Measurements from ENCODE around the gene NALCN.

GRCh38 chr13:101307181-101307701 is 109.1 kb downstream of the NALCN start:
- TF ChIP-seq SIX5 (IDR thresholded peaks at IDR 0.05; ENCODE audit: low read depth, low read length, severe bottlenecking) (no peak), POLR2A (IDR thresholded peaks at IDR 0.05; ENCODE audit: low read depth, low read length) (no peak), CTCF (IDR thresholded peaks at IDR 0.05 in 2 of 3, conservative IDR thresholded peaks at IDR 0.05 in 1 of 3; ENCODE audit: control insufficient read depth in 2 of 3, extremely low read depth in 1 of 3, insufficient read depth in 1 of 3, low read depth in 3 of 3, low read length in 3 of 3) (no peak), CHD1 (IDR thresholded peaks at IDR 0.05; ENCODE audit: low read depth, low read length) (no peak)
